ENCODE data around the gene GREM2.

Gene GREM2

GRCh38 chr1:240567066-240567465 is 44.9 kb downstream of the GREM2 start:
- Histone ChIP-seq H3K36me3 (ENCODE audit: control insufficient read depth, insufficient read depth, low read length) (no peaks in the 10 kb centered on the region), H3K4me3 (ENCODE audit: insufficient read depth, low read depth, low read length) (no peak overlapping the region)
- WGBS, 2 experiments = no CpG with 5 or more reads among the region's 2 CpGs

GRCh38 chr1:240562779-240563178 is 49.2 kb downstream of the GREM2 start:
- 89 to 95% methylated on average over 3 of the region's 3 CpGs for WGBS, 2 experiments
- H3K27me3 ChIP-seq (ENCODE audit: control insufficient read depth, insufficient read depth, low read length, poor library complexity, severe bottlenecking) = no peaks in the 10 kb centered on the region
- H3K4me3 ChIP-seq (ENCODE audit: insufficient read depth, low read depth, low read length) = no peak overlapping the region
- no peaks in the 10 kb centered on the region for H3K36me3 ChIP-seq (ENCODE audit: control insufficient read depth, insufficient read depth, low read length)
- H3K27ac ChIP-seq (ENCODE audit: insufficient read depth, low read depth, low read length, poor library complexity, severe bottlenecking) = no peak overlapping the region
- H3K9me3 ChIP-seq (ENCODE audit: control insufficient read depth, low read length) = no peaks in the 10 kb centered on the region
- H3K4me1 ChIP-seq (ENCODE audit: control insufficient read depth, insufficient read depth, low read length) = no peaks in the 10 kb centered on the region

More at GRCh38 chr1:240567066-240567465, 44.9 kb downstream of the GREM2 start:
- no peaks in the 10 kb centered on the region for H3K9me3 ChIP-seq (ENCODE audit: control insufficient read depth, low read length)
- no peaks in the 10 kb centered on the region for H3K27me3 ChIP-seq (ENCODE audit: control insufficient read depth, insufficient read depth, low read length, poor library complexity, severe bottlenecking)
- H3K4me1 ChIP-seq (ENCODE audit: control insufficient read depth, insufficient read depth, low read length) = no peaks in the 10 kb centered on the region
- no peak overlapping the region for H3K27ac ChIP-seq (ENCODE audit: insufficient read depth, low read depth, low read length, poor library complexity, severe bottlenecking)

GRCh38 chr1:240562111-240562590 is 49.8 kb downstream of the GREM2 start:
- WGBS, 2 experiments = 89 to 91% methylated on average over 7 of the region's 7 CpGs
- no peak overlapping the region for H3K27ac ChIP-seq (ENCODE audit: insufficient read depth, low read depth, low read length, poor library complexity, severe bottlenecking)
- no peaks in the 10 kb centered on the region for H3K4me1 ChIP-seq (ENCODE audit: control insufficient read depth, insufficient read depth, low read length)
- H3K9me3 ChIP-seq (ENCODE audit: control insufficient read depth, low read length) = no peaks in the 10 kb centered on the region
- no peaks in the 10 kb centered on the region for H3K36me3 ChIP-seq (ENCODE audit: control insufficient read depth, insufficient read depth, low read length)
- H3K4me3 ChIP-seq (ENCODE audit: insufficient read depth, low read depth, low read length) = no peak overlapping the region
- no peaks in the 10 kb centered on the region for H3K27me3 ChIP-seq (ENCODE audit: control insufficient read depth, insufficient read depth, low read length, poor library complexity, severe bottlenecking)

GRCh38 chr1:240559781-240560180 is 52.2 kb downstream of the GREM2 start:
- H3K4me3 ChIP-seq (ENCODE audit: insufficient read depth, low read depth, low read length) = no peak overlapping the region
- H3K27me3 ChIP-seq (ENCODE audit: control insufficient read depth, insufficient read depth, low read length, poor library complexity, severe bottlenecking) = no peaks in the 10 kb centered on the region
- H3K4me1 ChIP-seq (ENCODE audit: control insufficient read depth, insufficient read depth, low read length) = no peaks in the 10 kb centered on the region
- H3K9me3 ChIP-seq (ENCODE audit: control insufficient read depth, low read length) = no peaks in the 10 kb centered on the region
- no peak overlapping the region for H3K27ac ChIP-seq (ENCODE audit: insufficient read depth, low read depth, low read length, poor library complexity, severe bottlenecking)
- 92 to 93% methylated on average over 5 of the region's 5 CpGs for WGBS, 2 experiments
- H3K36me3 ChIP-seq (ENCODE audit: control insufficient read depth, insufficient read depth, low read length) = no peaks in the 10 kb centered on the region

GRCh38 chr1:240555524-240555923 is 56.4 kb downstream of the GREM2 start:
- 91 to 97% methylated on average over 2 of the region's 2 CpGs for WGBS, 2 experiments
- Histone ChIP-seq H3K27me3 (ENCODE audit: control insufficient read depth, insufficient read depth, low read length, poor library complexity, severe bottlenecking) (no peaks in the 10 kb centered on the region), H3K4me1 (ENCODE audit: control insufficient read depth, insufficient read depth, low read length) (no peaks in the 10 kb centered on the region), H3K36me3 (ENCODE audit: control insufficient read depth, insufficient read depth, low read length) (no peaks in the 10 kb centered on the region), H3K4me3 (ENCODE audit: insufficient read depth, low read depth, low read length) (no peak overlapping the region), H3K27ac (ENCODE audit: insufficient read depth, low read depth, low read length, poor library complexity, severe bottlenecking) (no peak overlapping the region), H3K9me3 (ENCODE audit: control insufficient read depth, low read length) (no peaks in the 10 kb centered on the region)

- WGBS, 2 experiments = 82 to 92% methylated on average over 1 to 2 of the region's 2 CpGs
- Histone ChIP-seq H3K36me3 (ENCODE audit: control insufficient read depth, insufficient read depth, low read length) (no peaks in the 10 kb centered on the region), H3K27me3 (ENCODE audit: control insufficient read depth, insufficient read depth, low read length, poor library complexity, severe bottlenecking) (no peaks in the 10 kb centered on the region), H3K4me1 (ENCODE audit: control insufficient read depth, insufficient read depth, low read length) (no peaks in the 10 kb centered on the region), H3K9me3 (ENCODE audit: control insufficient read depth, low read length) (no peaks in the 10 kb centered on the region), H3K27ac (ENCODE audit: insufficient read depth, low read depth, low read length, poor library complexity, severe bottlenecking) (no peak overlapping the region), H3K4me3 (ENCODE audit: insufficient read depth, low read depth, low read length) (no peak overlapping the region)
These were observed 58.6 kb downstream of the GREM2 start for GRCh38 chr1:240553351-240553750.

GRCh38 chr1:240539769-240540414 is 72.1 kb downstream of the GREM2 start:
- H3K27ac ChIP-seq (ENCODE audit: insufficient read depth, low read depth, low read length, poor library complexity, severe bottlenecking) = no peak overlapping the region
- no peaks in the 10 kb centered on the region for H3K4me1 ChIP-seq (ENCODE audit: control insufficient read depth, insufficient read depth, low read length)
- WGBS, 2 experiments = 40 to 47% methylated on average over 3 of the region's 3 CpGs
- H3K27me3 ChIP-seq (ENCODE audit: control insufficient read depth, insufficient read depth, low read length, poor library complexity, severe bottlenecking) = no peaks in the 10 kb centered on the region
- no peak overlapping the region for H3K4me3 ChIP-seq (ENCODE audit: insufficient read depth, low read depth, low read length)
- H3K9me3 ChIP-seq (ENCODE audit: control insufficient read depth, low read length) = no peaks in the 10 kb centered on the region
- no peaks in the 10 kb centered on the region for H3K36me3 ChIP-seq (ENCODE audit: control insufficient read depth, insufficient read depth, low read length)

- Histone ChIP-seq H3K4me1 (ENCODE audit: control insufficient read depth, insufficient read depth, low read length) (no peaks in the 10 kb centered on the region), H3K9me3 (ENCODE audit: control insufficient read depth, low read length) (no peaks in the 10 kb centered on the region), H3K36me3 (ENCODE audit: control insufficient read depth, insufficient read depth, low read length) (no peaks in the 10 kb centered on the region), H3K27ac (ENCODE audit: insufficient read depth, low read depth, low read length, poor library complexity, severe bottlenecking) (no peak overlapping the region), H3K4me3 (ENCODE audit: insufficient read depth, low read depth, low read length) (no peak overlapping the region), H3K27me3 (ENCODE audit: control insufficient read depth, insufficient read depth, low read length, poor library complexity, severe bottlenecking) (no peaks in the 10 kb centered on the region)
- WGBS, 2 experiments = 90 to 97% methylated on average over 1 to 2 of the region's 3 CpGs
These were observed 73.1 kb downstream of the GREM2 start for GRCh38 chr1:240538776-240539430.

GRCh38 chr1:240533154-240533780 is 78.7 kb downstream of the GREM2 start:
- WGBS, 2 experiments = 85 to 100% methylated on average over 1 to 2 of the region's 2 CpGs

GRCh38 chr1:240528591-240528990 is 83.4 kb downstream of the GREM2 start:
- Histone ChIP-seq H3K4me1 (ENCODE audit: control insufficient read depth, insufficient read depth, low read length) (no peaks in the 10 kb centered on the region), H3K27me3 (ENCODE audit: control insufficient read depth, insufficient read depth, low read length, poor library complexity, severe bottlenecking) (no peaks in the 10 kb centered on the region), H3K36me3 (ENCODE audit: control insufficient read depth, insufficient read depth, low read length) (no peaks in the 10 kb centered on the region), H3K9me3 (ENCODE audit: control insufficient read depth, low read length) (no peaks in the 10 kb centered on the region), H3K4me3 (ENCODE audit: insufficient read depth, low read depth, low read length) (no peak overlapping the region), H3K27ac (ENCODE audit: insufficient read depth, low read depth, low read length, poor library complexity, severe bottlenecking) (no peak overlapping the region)
- WGBS, 2 experiments = 92 to 93% methylated on average over 9 of the region's 9 CpGs

More at GRCh38 chr1:240533154-240533780, 78.7 kb downstream of the GREM2 start:
- Histone ChIP-seq H3K4me1 (ENCODE audit: control insufficient read depth, insufficient read depth, low read length) (no peaks in the 10 kb centered on the region), H3K27me3 (ENCODE audit: control insufficient read depth, insufficient read depth, low read length, poor library complexity, severe bottlenecking) (no peaks in the 10 kb centered on the region), H3K9me3 (ENCODE audit: control insufficient read depth, low read length) (no peaks in the 10 kb centered on the region), H3K36me3 (ENCODE audit: control insufficient read depth, insufficient read depth, low read length) (no peaks in the 10 kb centered on the region), H3K27ac (ENCODE audit: insufficient read depth, low read depth, low read length, poor library complexity, severe bottlenecking) (no peak overlapping the region), H3K4me3 (ENCODE audit: insufficient read depth, low read depth, low read length) (no peak overlapping the region)
